Lower lobe of right lung (tissue), 2 donors: ENCODE results near the gene AK4. TPM values are rescaled to one million over a fixed set of nuclear protein-coding genes. Genes with fewer than 3 reads are reported as not detected.
"Not testable (repeated sequence)": the region's sequence is repeated elsewhere in the genome, so short reads cannot be mapped to it uniquely, and the experiment has no call there.

ENCODE experiments used
- ATAC-seq, 2 donors: fragments of 200-7000 bp; cut with Tn5 transposase; one replicate each; pipeline ENCODE4 v1.9.1; 2020 to 2022; ENCODE audit warnings: mild to moderate bottlenecking in 2 of 2, moderate library complexity in 2 of 2
- DNase-seq: peaks from one replicate; pipeline ENCODE4 v3.0.0-alpha.2; 2020
- H3K27ac ChIP-seq: fragments of 200-600 bp; one replicate; pipeline ENCODE4 v1.8.0; 2022
- H3K27me3 ChIP-seq: fragments of 200-600 bp; one replicate; pipeline ENCODE4 v1.8.0; 2022; ENCODE audit warnings: low read depth
- H3K36me3 ChIP-seq: fragments of 200-600 bp; one replicate; pipeline ENCODE4 v1.8.0; 2022; ENCODE audit warnings: mild to moderate bottlenecking
- H3K4me1 ChIP-seq: fragments of 200-600 bp; one replicate; pipeline ENCODE4 v1.8.0; 2022
- H3K4me3 ChIP-seq: fragments of 200-600 bp; one replicate; pipeline ENCODE4 v1.8.0; 2022; ENCODE audit warnings: mild to moderate bottlenecking
- H3K9me3 ChIP-seq: fragments of 200-600 bp; one replicate; pipeline ENCODE4 v1.8.0; 2022
- intact Hi-C: fragments of 100-400 bp; cut with DNase I; formaldehyde crosslinking; loops from one replicate; pipeline ENCODE4 v1.11.0; 2022
- total RNA-seq: library from RNA; stranded (reverse); fragmentation: NEBNext Ultra II Directional; extraction: Animal tissue kit (Norgen Biotek cat#: 25700); gene quantifications from one replicate; pipeline ENCODE4 v1.2.1, GENCODE V29; 2021
- TF ChIP-seq, protein P1 (sequence below): fragments of 200-600 bp; IDR thresholded peaks from one replicate; pipeline ENCODE4 v1.8.0; 2022; ENCODE audit warnings: antibody characterized with exemption, mild to moderate bottlenecking
- donor health status: DM: no; HTN: yes; CAD: no; lungs with severe emphysema.

AK4 gene
- total RNA-seq, 1 donor from 2014 or later = 7.0 TPM

DNA sequence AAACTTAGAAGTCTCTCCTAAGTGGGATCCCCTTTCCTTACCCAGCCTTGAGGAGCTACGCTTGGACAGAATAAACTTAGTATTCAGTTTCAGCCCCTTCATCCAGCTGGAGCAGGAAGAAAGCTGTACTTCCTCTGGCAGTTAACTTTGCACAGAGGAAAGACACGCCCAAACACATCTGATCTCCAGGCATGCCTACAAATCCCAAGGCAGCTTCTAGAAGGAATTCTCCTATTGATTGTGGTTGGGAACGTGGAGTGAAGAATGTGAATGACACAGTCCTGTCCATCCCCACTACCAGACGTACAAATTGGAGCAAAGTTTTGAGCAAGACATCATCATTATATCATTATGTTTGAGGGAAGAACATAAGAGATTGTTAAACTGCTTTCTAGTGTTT is 6.6 kb upstream of the AK4 start:
- no peak for ATAC-seq
- Histone ChIP-seq H3K9me3 (no peaks in the 10 kb centered on the region), H3K27ac (no peak overlapping the region), H3K27me3 (peaks cover 8% of the 10 kb centered on the region), H3K4me1 (peaks cover 7% of the 10 kb centered on the region), H3K36me3 (no peaks in the 10 kb centered on the region), H3K4me3 (no peak overlapping the region)
- intact Hi-C loops = no loop called here
- TF ChIP-seq, protein P1, sequence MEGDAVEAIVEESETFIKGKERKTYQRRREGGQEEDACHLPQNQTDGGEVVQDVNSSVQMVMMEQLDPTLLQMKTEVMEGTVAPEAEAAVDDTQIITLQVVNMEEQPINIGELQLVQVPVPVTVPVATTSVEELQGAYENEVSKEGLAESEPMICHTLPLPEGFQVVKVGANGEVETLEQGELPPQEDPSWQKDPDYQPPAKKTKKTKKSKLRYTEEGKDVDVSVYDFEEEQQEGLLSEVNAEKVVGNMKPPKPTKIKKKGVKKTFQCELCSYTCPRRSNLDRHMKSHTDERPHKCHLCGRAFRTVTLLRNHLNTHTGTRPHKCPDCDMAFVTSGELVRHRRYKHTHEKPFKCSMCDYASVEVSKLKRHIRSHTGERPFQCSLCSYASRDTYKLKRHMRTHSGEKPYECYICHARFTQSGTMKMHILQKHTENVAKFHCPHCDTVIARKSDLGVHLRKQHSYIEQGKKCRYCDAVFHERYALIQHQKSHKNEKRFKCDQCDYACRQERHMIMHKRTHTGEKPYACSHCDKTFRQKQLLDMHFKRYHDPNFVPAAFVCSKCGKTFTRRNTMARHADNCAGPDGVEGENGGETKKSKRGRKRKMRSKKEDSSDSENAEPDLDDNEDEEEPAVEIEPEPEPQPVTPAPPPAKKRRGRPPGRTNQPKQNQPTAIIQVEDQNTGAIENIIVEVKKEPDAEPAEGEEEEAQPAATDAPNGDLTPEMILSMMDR = no peak
- DNase-seq = no peak

DNA sequence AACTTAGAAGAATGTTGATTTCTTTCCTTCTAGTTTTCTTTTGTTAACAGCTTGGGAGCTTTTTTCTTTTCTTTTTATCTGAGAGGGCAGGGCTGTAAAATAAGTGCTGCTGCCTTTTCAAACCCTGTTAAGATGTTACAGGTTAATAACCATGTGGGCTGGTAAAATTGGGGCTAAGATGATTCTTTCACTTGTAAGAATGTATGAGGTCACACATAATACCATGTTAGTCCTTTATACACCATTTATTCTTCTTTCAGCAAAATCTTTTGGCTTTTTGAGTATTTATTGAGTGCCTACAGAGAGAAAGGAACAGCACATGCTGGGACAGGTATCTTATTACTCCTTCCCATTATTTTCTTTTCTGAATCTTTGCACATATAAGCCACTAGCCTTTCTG is 6.1 kb upstream of the AK4 start:
- intact Hi-C loops = no loop called here
- peaks cover 11% of the 10 kb centered on the region for H3K4me1 ChIP-seq
- H3K36me3 ChIP-seq = no peaks in the 10 kb centered on the region
- H3K4me3 ChIP-seq = no peak overlapping the region
- H3K27me3 ChIP-seq = peaks cover 13% of the 10 kb centered on the region
- no peaks in the 10 kb centered on the region for H3K9me3 ChIP-seq
- ATAC-seq (no peak), DNase-seq (no peak)
- H3K27ac ChIP-seq = no peak overlapping the region
- TF ChIP-seq, protein P1 = no peak

DNA sequence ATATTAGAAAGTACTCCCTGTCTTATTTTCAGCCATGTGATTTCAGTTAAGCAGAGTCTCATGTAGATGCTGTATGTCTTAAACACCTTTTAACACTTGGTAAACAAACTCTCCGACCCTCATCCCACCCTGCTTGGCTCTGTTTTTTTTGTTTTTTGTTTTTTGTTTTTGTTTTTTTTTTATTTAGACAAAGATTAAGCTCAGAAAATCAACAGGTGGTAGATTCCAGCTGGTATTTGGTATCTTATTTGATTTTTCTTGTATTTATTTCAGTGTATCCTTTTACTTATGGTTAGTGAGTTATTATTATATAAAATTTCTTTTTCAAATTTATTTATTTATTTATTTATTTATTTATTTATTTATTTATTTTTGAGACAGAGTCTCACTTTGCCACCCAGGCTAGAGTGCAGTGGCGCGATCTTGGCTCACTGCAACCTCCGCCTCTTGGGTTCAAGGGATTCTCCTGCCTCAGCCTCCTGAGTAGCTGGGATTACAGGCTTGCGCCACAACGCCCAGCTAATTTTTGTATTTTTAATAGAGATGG is 4.8 kb upstream of the AK4 start:
- H3K4me3 ChIP-seq, ATAC-seq, H3K27ac ChIP-seq, DNase-seq, H3K9me3 ChIP-seq, H3K36me3 ChIP-seq, intact Hi-C loops: not testable (repeated sequence)
- Histone ChIP-seq H3K4me1 (peaks cover 14% of the 10 kb centered on the region), H3K27me3 (peaks cover 17% of the 10 kb centered on the region)

DNA sequence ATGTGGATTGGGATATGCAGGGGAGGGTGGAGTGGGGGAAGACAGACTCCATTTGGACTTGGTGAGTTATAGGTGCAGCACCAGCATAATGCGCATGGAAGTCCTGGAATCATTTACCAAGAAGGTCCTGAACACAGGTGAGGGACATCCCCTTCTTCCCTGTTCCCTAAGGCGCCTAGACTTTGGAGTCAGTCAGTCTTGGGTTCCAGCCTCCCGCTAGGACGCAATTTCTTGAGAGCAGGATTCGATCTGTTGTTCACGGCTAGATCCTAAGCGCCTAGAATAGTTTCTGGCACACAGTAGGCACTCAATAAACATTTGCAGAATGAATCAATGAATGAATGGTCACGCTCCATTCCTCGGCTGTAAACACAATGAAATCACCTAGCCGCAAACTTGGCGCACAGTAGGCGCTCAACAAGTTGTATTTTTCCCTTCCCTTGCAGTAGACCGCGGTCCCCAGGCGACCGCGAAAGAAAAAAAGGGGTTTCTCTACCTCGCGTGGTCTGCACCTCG is 1.0 kb upstream of the AK4 start:
- TF ChIP-seq, protein P1 = no peak
- H3K4me3 ChIP-seq = peak overlapping the region; percentile 76
- H3K36me3 ChIP-seq = no peaks in the 10 kb centered on the region
- ATAC-seq (no peak), DNase-seq (no peak)
- H3K4me1 ChIP-seq = peaks cover 8% of the 10 kb centered on the region
- no peak overlapping the region for H3K27ac ChIP-seq
- H3K9me3 ChIP-seq = no peaks in the 10 kb centered on the region
- H3K27me3 ChIP-seq = peaks cover 17% of the 10 kb centered on the region
- intact Hi-C loops = no loop called here

DNA sequence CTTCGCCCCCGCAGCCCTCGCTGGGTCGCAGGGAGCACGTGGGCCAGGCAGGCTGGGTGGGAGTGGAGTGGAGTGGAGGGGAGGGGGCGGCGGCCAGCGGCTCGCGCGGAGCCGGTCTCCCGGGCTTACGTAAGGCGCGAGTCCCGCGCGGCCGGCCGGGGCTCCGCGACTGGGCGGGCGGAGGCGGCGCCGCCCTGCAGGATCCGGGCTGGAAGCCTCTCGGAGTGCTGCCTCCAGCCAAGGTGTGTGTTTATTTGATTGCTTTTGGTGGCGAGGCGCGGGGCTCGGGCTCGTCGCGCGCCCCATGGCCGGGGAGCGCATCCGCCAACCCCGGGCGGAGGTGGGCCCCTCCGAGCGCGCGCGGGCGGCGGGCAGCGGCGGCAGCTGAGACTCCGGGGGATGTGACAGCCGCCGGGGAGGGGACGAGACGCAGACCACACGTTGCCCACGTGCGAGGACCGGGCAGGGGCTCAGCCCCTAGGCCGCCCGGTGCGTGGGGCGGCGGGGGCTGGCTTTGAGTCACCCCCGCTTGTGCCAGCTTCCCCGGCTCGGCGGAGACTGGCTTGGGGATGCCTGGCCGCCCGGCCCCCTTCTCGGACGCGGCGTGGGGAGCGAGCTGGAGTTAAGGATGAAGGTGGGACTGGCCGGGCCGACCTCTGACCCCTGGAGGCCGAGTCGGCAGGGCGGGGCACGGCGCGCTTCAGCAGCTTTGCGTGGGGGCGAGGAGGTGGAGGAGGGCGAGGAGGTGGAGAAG is 402 bp upstream of the AK4 start:
- H3K36me3 ChIP-seq = no peaks in the 10 kb centered on the region
- no peak overlapping the region for H3K27ac ChIP-seq
- H3K27me3 ChIP-seq = peaks cover 17% of the 10 kb centered on the region
- intact Hi-C loops = no loop called here
- H3K9me3 ChIP-seq = no peaks in the 10 kb centered on the region
- ATAC-seq = peak; percentile 72 to 78
- peak overlapping the region; percentile 76 for H3K4me3 ChIP-seq
- DNase-seq = peak; percentile 49
- TF ChIP-seq, protein P1 = no peak
- peaks cover 7% of the 10 kb centered on the region for H3K4me1 ChIP-seq
